Stomach (tissue), 8 donors: ENCODE results near the gene SPR. TPM values are rescaled to one million over a fixed set of nuclear protein-coding genes. Genes with fewer than 3 reads are reported as not detected.

Experiments used
- polyA plus RNA-seq, 3 donors: library from polyadenylated mRNA; stranded (reverse); fragments of 200-250 nt; gene quantifications; one replicate each; pipeline ENCODE4 v1.2.3, GENCODE V29; 2013
- total RNA-seq, 5 donors: library from RNA; depleted of rRNA; stranded (reverse); fragments of >200 nt; gene quantifications; one replicate each; pipeline versions ENCODE4 v1.1.0 to v1.2.3, GENCODE V29; 2014 to 2016
- donor health status: healthy with polysubstance abuse.
- donor health status: Bipolar disorder and iron deficiency.
- donor health status: healthy.

SPR gene
- total and polyA plus RNA-seq, 8 donors: 11.7 to 133 (median 49.1) TPM

Other genes starting within 250 kb of the SPR start
- 10 to 100 TPM; 26.1 to 57.2 (median 35.7) TPM for gene EXOC6B, start 61.4 kb upstream of the SPR start, total RNA-seq
- gene EXOC6B, start 61.4 kb upstream of the SPR start, polyA plus RNA-seq: 1 to 10 TPM; 3.4 to 5.2 (median 3.9) TPM
- 10 to 100 TPM in 1 of 5 donors, not detected in 4; 32.1 TPM for gene EMX1, start 30.1 kb downstream of the SPR start, total RNA-seq
- under 1 TPM in 2 of 3 donors, not detected in 1; 0.18 to 0.62 TPM for gene EMX1, start 30.1 kb downstream of the SPR start, polyA plus RNA-seq
- gene SFXN5, start 184.3 kb downstream of the SPR start, total RNA-seq: 100 to 1,000 TPM in 1 of 5 donors, 10 to 100 TPM in 4; 17.0 to 118 (median 38.5) TPM
- 1 to 10 TPM; 2.7 to 9.4 (median 5.7) TPM for gene SFXN5, start 184.3 kb downstream of the SPR start, polyA plus RNA-seq
- gene RAB11FIP5, start 225.5 kb downstream of the SPR start, total RNA-seq: 10 to 100 TPM in 4 of 5 donors, 1 to 10 TPM in 1; 4.7 to 39.1 (median 19.6) TPM
- gene RAB11FIP5, start 225.5 kb downstream of the SPR start, polyA plus RNA-seq: 10 to 100 TPM in 1 of 3 donors, 1 to 10 TPM in 2; 7.0 to 13.1 (median 7.1) TPM